HG02938 (cell line): Measurements from ENCODE around the gene STOML2.

Experiments
- ATAC-seq: cut with Tn5 transposase; IDR thresholded peaks from one replicate; pipeline ENCODE4 v1.9.1; 2021; ENCODE audit warnings: mild to moderate bottlenecking, moderate library complexity; ENCODE audit not compliant: unreplicated experiment

The STOML2 gene

DNA sequence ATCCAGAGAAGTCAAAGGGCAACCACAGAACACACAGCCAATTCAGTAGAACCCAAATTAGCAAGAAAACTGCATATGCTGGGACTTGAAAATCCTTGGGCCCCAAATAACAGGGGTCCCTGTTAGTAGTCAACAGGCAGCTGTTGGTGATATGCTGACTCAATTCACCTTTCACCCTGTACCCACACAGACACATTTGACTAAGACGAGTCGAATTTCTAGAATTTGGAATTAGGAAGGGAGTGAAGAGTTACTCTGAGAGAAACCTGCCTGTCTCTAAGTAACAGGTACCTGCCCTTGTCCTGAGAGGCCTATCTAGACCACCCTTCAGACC is 29.7 kb downstream of the STOML2 start:
- no peak for ATAC-seq

DNA sequence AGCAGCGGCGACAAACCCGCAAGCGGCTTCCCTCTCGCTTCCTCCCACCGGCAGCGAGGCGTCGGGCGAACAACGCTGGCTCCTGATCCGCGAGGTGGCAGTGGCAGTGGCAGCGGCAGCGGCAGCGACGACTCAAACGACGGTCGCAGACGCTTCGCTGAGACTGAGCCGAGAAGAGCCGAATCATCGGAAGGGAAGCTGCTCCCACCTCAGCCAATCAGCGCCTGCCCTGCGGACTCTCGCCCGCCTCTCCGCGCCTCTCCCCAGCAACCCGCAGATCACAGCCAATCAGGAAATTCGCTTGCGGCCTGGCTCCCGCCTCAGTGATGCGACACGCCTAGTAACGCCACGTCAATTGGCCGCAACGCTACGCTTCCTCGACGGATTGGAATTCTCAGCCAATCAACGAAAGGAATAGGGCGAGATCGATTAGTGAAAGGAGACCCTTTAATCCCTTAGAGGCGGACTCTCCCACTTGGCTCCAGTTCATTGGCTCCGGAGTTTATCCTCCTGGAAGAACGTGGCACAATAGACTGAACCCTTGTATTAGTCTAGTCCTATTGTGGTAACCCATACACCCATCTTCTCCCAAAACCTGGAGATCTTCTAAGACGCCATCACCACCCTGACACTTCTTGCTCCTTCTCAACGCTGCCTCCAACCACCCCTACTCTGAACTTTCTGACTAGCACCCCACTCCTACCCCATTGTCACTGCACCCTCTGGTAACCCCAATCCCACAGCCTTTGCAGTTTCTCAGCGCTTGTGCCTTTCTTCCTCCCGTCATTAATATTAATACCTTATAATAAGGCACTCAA is 30.3 kb downstream of the STOML2 start, which contains the start of gene VCP:
Gene VCP (minus strand): TSS at position 165 of the 818 bp plus-strand sequence. CDS start 272 bp downstream, outside the sequence.
- peak; percentile 83 for ATAC-seq

DNA sequence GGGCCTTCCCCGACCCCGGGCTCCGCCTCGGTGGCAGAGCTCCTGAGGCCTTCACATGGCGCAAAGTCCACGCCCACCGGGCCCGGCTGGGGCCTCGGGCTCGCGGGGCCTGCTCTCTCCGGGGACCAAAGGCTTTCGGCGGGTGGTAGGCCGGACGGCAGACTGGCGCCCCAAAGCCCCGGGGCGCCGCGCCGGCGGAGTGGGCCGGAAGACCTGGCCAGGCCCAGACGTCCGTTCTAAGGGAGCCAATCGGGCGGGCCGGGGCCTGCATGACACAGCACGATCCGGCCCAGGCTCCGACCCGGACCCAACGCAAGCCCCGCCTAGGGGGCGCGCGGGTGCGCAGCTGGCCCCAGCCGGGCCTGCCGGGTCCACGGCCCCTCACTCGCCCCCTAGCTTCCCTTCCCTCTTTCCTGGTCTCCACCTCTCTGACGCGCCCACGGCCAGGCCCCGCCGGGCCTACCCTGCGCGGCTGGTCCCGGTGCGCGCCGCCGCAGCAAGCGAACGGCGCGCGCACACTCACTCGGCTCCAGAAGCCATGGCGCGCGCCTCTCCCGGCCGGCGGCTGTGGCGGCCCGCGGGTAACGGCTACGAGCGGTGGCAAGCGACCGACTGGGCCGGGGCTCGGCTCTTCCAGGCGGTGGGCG is 31.0 kb downstream of the STOML2 start:
- ATAC-seq = peak; percentile 49

DNA sequence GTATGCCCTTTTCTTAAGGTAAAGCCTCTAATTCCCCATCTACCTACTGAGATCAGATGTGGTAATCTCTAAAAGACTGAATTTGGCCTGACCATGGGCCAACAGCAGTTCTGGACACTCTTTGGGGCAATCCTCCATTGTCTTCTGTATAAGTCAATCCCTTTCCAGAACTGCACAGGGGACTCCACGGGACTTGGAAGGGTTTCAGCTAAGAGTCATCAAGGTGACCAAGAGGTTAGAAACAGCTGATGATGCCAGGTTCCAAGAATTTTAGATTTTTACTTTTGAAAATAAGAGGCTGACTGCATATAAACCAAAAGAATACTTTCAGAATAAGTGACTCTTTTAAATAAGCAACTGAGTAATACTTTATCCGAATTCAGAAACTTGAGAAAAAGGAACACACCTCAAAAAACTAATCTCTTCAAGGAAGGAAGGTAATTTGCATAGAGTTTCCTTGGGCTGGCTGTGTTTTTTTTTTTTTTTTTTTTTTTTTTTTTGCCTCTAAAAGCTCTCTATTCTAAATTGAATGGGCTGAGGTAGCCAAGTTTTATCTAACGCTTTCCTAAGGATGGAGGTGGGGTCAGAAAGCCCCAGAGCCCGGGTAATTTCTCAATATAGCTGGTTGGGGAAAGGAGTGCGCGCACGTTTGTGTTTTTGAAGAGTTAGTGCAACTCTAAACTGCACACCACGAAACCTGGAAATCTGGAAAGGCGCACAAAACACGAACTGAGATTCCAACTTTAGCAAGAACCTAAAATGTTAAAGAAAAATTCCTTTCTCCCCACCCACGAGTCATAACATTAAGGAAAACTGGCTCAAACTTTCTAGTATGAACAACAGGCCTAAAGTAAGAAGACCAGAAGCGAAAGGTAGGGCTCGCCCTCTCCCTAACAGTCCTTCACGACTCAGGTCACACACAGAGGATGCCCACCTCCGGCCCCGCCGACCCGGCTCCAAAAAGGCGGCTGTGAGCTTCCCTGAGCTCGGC is 31.8 kb downstream of the STOML2 start:
- ATAC-seq = no peak

GRCh38 chr9:35069020-35069419 is 33.9 kb downstream of the STOML2 start:
- no peak for ATAC-seq

DNA sequence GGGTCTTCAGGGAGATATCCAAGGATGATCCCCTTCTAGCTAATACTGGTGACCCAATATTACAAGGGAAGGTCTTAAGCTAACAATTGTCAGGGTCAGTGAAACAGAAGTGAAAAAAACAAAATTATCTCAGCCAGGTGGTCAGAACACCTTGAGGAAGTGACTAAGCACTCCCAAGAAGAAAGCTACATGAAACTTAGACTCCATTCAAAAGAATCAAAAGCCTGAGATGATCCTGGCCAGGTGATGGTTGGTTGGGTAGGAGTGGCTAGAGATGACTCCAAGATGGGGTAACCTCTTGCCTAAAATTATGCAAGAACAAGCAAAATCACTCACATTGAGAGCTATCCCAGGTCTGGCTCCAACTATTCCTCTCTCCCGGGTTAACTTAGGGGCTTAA is 35.9 kb downstream of the STOML2 start:
- ATAC-seq = no peak

DNA sequence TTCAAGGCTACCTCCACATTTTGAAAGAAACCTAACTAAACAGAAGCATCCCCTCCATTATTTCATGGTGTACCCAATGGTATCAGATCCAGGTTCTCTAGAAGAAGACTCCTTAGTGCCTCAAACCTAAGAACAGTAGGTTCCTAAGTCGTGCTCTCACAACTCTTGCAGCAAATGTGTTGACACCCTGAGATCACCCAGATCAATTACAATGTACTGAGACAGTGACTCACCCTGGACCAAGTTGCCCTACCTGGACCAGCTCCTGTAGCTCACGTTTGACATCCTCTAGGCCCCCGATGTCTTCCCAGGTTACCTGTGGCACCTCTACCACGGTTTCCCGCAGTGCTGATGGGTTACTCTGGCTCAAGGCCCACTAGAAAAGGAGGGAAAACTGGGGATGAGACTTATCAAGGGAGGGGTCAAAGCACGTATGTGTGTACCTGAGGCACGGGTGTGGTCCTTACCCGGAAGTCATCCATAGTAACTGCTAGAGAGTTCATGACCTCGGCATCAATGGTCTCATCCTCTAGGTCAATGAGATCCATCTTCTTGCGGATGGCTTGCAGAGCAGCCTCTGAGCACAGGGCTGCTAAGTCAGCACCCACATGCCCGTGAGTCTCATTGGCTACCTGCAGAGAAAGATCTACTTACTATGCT is 42.3 kb downstream of the STOML2 start:
- no peak for ATAC-seq

DNA sequence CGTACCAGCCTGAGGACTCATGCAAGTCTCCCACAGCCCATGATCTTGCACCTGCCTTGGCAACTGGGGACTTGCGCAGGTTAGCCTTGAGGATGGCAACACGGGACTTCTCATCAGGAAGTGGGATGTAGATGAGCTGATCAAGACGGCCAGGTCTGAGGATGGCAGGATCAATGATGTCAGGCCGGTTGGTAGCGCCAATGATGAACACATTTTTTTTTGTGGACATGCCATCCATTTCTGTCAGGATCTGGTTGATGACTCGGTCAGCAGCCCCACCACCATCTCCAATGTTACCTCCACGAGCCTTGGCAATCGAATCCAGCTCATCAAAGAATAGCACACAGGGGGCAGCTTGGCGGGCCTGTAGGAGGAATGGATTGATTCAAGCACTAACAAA is 43.5 kb downstream of the STOML2 start:
- ATAC-seq = no peak

DNA sequence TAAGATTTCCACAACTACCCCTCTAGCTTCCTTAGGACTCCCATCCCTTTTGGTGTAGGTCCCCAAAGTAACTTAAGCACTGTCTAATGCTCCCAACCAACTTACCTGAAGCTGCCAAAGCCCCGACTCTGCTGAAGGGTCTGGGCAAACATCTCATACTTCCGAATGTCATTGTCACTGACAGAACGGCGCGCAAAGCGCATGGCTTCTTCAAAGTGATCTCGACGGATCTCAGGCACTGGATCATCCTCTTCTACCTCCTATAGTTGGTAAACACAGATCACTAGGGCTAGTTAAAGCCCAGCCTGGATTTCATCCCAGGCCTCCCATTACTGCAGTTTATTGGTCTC is 45.7 kb downstream of the STOML2 start:
- ATAC-seq = no peak

GRCh38 chr9:35056571-35057270 is 46.2 kb downstream of the STOML2 start:
- no peak for ATAC-seq

DNA sequence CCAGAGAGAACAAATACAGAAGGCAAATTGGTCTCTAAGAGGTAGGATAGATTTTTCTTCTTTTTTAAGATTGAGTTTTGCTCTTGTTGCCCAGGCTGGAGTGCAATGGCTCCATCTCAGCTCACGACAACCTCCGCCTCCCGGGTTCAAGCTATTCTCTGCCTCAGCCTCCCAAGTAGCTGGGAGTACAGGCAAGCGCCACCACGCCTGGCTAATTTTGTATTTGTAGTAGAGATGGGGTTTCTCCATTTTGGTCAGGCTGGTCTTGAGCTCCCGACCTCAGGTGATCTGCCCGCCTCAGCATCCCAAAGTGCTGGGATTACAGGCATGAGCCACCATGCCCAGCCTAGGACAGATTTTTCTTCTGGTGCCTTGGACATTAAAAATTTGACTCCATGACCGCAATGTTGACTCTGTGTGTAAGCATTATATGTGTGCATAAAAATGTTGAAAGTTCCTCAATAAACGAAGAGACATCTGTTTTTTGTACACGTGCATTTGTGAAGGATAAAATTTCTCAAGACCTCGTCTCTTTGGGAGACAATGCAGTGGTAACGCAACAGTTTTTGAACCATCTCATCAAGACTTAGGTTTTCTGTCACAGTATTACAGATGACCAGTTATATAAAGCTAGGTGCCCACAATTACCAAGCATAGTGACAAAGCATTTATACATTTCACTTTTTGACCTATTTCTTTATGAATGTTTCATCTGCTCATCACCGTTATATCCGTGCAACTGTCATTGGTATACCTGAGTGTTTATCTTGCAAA is 47.9 kb downstream of the STOML2 start:
- no peak for ATAC-seq

- no peak for ATAC-seq
These were observed 48.6 kb downstream of the STOML2 start for GRCh38 chr9:35054185-35054835.

DNA sequence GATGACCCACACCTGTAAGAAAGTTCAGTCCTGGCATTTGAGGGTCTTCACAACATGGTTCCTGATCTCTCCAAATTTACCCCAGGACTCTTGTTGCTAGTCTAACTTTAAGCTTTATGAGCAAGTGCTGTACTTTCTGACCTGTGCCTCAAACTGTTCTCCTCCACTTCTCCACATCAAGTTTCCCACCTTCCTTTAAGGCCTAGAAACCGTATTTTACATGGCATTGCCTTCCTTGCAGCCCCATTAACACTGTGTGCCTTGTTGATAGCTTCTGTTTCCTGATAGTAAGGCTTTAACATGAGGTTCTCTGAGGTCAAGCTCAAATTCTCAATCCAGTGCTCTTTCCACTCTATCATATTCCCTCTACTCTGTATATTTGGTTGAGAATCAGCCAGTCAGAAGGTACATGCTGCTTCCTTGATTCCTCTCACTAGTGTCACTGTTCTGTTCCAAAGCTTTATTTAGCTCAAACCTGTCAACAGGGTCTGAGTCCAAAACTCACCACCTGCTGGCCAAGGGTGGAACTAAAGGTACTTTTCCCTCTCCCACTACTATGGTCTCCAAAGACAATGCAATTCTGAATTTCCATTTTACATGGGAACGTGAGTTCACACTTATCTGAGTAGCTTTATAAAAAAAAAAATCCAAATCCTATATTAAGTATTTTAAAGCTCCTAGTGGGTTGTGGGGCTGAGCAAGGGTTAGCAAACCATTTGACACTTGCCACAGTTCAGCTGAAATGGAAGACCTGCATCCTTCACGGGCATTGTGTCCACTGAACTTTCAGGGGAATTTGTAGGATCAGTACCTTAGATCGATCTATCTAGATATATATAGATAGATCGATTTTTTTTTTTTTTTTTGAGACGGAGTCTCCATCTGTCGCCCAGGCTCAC is 51.6 kb downstream of the STOML2 start:
- ATAC-seq = no peak
